GM18517 (cell line): ENCODE results near the gene XXYLT1.
"Not testable (repeated sequence)": the region's sequence is repeated elsewhere in the genome, so short reads cannot be mapped to it uniquely, and the experiment has no call there.

ENCODE experiments used
- ATAC-seq: cut with Tn5 transposase; IDR thresholded peaks from one replicate; pipeline ENCODE4 v1.9.1; 2021; ENCODE audit warnings: mild to moderate bottlenecking, moderate library complexity; ENCODE audit not compliant: unreplicated experiment

Gene XXYLT1

GRCh38 chr3:195116407-195117185 is 154.4 kb downstream of the XXYLT1 start:
- ATAC-seq: no peak

GRCh38 chr3:195115600-195116406 is 155.2 kb downstream of the XXYLT1 start:
- ATAC-seq: no peak

- no peak for ATAC-seq
Measured at GRCh38 chr3:195114786-195115599, 156.0 kb downstream of the XXYLT1 start.

GRCh38 chr3:195113536-195114425 is 157.2 kb downstream of the XXYLT1 start:
- ATAC-seq: no peak

GRCh38 chr3:195113048-195113447 is 157.9 kb downstream of the XXYLT1 start:
- ATAC-seq: no peak

GRCh38 chr3:195112361-195112791 is 158.6 kb downstream of the XXYLT1 start:
- no peak for ATAC-seq

- no peak for ATAC-seq
Measured at GRCh38 chr3:195111766-195112165, 159.2 kb downstream of the XXYLT1 start.

GRCh38 chr3:195111319-195111705 is 159.6 kb downstream of the XXYLT1 start:
- ATAC-seq: no peak

GRCh38 chr3:195110647-195111318 is 160.2 kb downstream of the XXYLT1 start:
- ATAC-seq: no peak

- ATAC-seq: no peak
Measured at GRCh38 chr3:195109098-195109657, 161.8 kb downstream of the XXYLT1 start.

- no peak for ATAC-seq
Measured at GRCh38 chr3:195107593-195107992, 163.4 kb downstream of the XXYLT1 start.

GRCh38 chr3:195107031-195107430 is 163.9 kb downstream of the XXYLT1 start:
- not testable (repeated sequence) for ATAC-seq

GRCh38 chr3:195106418-195106906 is 164.5 kb downstream of the XXYLT1 start:
- no peak for ATAC-seq

GRCh38 chr3:195105841-195106417 is 165.0 kb downstream of the XXYLT1 start:
- no peak for ATAC-seq

- ATAC-seq: no peak
Measured at GRCh38 chr3:195105389-195105788, 165.6 kb downstream of the XXYLT1 start.

- no peak for ATAC-seq
Measured at GRCh38 chr3:195104340-195104739, 166.6 kb downstream of the XXYLT1 start.

- no peak for ATAC-seq
Measured at GRCh38 chr3:195103623-195104022, 167.3 kb downstream of the XXYLT1 start.

- no peak for ATAC-seq
Measured at GRCh38 chr3:195102609-195103467, 168.1 kb downstream of the XXYLT1 start.
